ENCODE results near the gene COG5. TPM values are rescaled to one million over a fixed set of nuclear protein-coding genes. Genes with fewer than 3 reads are reported as not detected.

The COG5 gene
- total RNA-seq, 1 donor from 2014 or later: 55.8 TPM

DNA sequence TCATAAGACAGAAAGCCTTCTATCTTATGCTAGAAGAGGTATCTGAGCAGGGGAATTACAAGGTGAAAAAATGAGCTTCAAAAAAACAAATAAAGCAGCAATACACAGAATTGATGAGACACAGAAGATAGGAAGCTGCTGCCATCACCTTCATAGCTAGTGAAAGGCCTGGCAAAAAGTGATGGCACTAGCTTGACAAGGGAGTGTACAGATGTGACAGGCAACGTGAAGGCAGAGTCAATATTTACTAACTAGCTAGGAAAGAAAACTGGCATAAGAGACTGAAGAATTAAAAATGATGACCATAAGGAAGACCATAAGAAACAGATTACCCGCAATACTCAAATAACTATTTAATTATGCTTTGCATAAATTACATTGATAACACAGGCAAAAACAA lies 84.4 kb downstream of the COG5 start:
- ATAC-seq (peak; percentile 42), DNase-seq (ENCODE audit: missing footprints) (no peak)
- intact Hi-C loops (cut with DNase I): loop anchor here (5.0 kb wide), 1 partner anchor 257 kb away; no protein-coding TSS in a partner anchor

DNA sequence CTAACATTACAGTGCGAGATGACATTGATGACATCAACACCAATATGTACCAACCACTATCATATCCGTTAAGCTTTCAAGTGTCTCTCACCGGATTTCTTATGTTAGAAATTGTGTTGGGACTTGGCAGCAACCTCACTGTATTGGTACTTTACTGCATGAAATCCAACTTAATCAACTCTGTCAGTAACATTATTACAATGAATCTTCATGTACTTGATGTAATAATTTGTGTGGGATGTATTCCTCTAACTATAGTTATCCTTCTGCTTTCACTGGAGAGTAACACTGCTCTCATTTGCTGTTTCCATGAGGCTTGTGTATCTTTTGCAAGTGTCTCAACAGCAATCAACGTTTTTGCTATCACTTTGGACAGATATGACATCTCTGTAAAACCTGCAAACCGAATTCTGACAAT lies 89.6 kb downstream of the COG5 start:
- ATAC-seq (peak; percentile 74), DNase-seq (ENCODE audit: missing footprints) (no peak)
- intact Hi-C loops (cut with DNase I): no loop called here

DNA sequence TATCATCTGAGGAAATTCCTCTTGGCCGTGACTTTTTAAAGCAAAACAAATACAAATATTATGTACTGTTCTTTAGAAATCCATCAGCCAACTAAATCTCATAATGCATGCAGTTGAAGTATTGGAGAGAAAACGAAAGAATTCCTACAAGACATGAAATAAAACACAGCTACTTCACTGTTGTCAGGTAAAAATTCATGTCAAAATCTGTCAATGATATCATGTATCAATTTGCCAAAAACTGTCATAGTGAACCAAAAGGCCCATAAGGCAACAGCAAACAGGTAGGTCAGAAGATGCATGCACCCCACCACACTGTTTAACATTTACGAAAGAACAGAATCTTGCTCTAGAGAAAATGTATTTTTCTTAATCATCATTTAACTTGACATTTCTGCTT lies 91.6 kb downstream of the COG5 start:
- no peak for DNase-seq (ENCODE audit: missing footprints)
- intact Hi-C loops (cut with DNase I): no loop called here
- no peak for ATAC-seq

DNA sequence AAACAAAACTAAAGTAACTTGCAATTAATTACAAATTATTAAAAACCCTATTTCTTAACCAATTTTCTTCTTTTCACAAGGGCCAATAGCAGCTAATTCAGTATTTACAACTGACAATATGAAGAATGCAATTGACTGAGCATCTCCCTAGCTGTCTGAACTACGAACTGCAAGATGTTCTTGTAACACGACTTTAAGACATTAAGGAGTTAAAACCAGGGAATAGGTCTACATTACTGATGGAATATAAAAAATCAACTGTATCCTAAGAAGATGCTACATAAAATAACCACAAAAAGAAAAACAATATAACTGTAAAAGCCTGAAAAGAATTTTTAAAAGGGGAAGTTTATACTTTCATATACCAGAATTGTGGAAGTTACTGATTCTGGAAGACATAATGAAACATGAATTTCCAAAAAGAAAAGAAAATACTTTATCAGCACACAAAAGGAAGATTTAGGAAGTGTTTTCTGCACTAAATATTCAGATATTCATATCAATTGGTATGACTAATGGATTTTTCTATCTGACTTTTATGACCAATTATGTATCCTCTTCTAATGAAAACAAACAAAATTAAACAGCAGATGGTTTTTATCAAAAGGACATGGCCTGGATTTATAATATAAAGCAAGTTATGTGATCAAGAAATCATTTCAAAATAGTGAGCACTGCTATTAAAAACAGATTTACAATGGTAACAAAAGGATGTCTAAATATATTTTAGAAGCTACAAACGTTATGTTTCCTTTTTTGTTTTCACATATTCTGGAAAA lies 92.2 kb downstream of the COG5 start:
- DNase-seq (ENCODE audit: missing footprints) (no peak), ATAC-seq (no peak)
- intact Hi-C loops (cut with DNase I): loop anchor here (2.0 kb wide), 1 partner anchor 269 kb away; no protein-coding TSS in a partner anchor

DNA sequence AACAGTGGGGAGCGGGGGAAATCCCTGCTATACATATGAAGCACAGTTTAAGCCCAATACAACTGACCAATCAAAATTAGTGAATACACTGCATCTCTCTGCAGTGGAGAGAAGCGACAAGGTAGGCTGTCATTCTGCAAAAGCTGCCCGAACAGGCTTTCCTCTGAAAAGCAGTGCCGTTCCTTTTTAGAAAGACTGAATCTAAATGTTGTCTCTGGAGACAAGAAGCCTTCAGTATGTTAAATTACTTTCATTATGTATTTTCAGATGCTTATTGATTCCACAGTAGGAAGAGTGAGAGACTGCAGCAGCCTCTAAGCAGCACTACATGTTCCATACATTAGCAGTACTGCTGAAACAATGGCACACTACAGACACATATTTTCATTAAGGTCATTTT lies 93.8 kb downstream of the COG5 start, which contains the start of gene GPR22:
TSS of gene GPR22 (plus strand) at position 129 of the 400 bp plus-strand sequence. CDS start 4,004 bp downstream, outside the sequence.
- no peak for DNase-seq (ENCODE audit: missing footprints)
- intact Hi-C loops (cut with DNase I): loop anchor here (2.0 to 5.0 kb wide), 2 partner anchors 267 to 272 kb away; partner anchors contain the start of gene CBLL1
- ATAC-seq: peak; percentile 40

DNA sequence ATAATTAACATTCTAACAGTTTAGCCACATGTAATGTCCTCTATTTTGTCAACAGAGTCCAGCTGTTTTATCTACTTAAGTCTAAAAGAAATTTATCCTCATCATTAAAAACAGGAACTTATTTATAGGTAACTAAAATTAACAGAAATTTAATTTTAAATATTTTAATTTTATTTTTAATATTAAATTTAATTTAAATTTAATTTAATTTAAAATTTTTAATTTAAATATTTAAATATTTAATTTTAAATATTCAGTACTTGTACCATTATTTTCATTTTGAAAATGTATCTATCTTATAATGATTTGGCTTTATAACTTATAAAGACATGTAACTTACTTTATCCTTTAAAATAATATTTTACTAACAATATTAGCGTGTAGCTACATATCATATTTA lies 94.9 kb downstream of the COG5 start:
- intact Hi-C loops (cut with DNase I): loop anchor here (5.0 kb wide), 1 partner anchor 273 kb away; the partner anchor contains the start of gene CBLL1
- DNase-seq (ENCODE audit: missing footprints): no peak
- no peak for ATAC-seq

DNA sequence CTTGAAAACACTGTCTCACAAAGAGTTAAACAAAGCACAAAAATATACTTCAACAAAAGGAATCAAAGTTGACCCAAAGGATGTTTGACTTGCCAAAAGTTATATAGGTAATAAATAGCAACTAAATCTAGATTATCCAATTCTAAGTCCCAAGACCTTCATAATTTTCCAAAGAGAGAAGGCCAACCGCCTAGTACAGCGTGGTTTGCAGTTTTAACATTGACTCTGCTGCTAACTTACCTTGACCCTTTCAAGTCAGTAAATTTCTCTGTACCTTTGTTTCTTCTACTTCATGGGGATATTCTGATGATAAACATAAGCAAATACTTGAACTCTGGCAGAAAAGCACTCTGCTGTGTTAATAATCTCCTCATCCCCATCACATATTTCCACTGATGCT lies 95.7 kb downstream of the COG5 start:
- DNase-seq (ENCODE audit: missing footprints) (no peak), ATAC-seq (no peak)
- intact Hi-C loops (cut with DNase I): loop anchor here (5.0 kb wide), 1 partner anchor 274 kb away; the partner anchor contains the start of gene CBLL1

DNA sequence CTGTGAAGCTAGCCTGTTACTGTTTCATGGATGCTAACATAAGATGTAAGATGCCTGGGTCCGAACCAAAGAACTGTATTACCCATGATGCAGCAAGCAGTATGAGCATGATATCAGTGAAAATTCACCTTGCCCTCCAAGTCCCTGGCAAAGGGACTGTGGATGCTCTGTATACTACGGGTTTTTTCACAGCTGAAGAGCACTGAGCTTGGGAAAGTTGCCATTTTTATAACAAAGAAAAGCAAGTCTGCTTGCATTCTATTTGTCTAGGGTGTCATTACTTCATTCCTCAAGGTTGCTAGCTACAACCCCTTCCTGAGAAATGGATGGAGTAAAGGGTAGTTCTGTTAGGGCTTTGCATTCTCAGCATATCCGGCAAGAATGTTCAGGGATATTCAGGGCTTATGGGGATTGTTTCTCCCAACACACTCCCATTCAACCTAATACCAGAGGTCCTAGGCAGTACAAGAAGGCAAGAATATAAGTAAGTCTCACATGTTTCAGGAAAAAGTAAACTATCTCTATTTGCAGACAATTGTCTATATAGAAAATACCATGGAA lies 99.0 kb downstream of the COG5 start:
- no peak for DNase-seq (ENCODE audit: missing footprints)
- ATAC-seq: no peak
- intact Hi-C loops (cut with DNase I): loop anchor here (5.0 kb wide), 4 partner anchors 177 to 683 kb away; partner anchors contain the start of gene CBLL1

DNA sequence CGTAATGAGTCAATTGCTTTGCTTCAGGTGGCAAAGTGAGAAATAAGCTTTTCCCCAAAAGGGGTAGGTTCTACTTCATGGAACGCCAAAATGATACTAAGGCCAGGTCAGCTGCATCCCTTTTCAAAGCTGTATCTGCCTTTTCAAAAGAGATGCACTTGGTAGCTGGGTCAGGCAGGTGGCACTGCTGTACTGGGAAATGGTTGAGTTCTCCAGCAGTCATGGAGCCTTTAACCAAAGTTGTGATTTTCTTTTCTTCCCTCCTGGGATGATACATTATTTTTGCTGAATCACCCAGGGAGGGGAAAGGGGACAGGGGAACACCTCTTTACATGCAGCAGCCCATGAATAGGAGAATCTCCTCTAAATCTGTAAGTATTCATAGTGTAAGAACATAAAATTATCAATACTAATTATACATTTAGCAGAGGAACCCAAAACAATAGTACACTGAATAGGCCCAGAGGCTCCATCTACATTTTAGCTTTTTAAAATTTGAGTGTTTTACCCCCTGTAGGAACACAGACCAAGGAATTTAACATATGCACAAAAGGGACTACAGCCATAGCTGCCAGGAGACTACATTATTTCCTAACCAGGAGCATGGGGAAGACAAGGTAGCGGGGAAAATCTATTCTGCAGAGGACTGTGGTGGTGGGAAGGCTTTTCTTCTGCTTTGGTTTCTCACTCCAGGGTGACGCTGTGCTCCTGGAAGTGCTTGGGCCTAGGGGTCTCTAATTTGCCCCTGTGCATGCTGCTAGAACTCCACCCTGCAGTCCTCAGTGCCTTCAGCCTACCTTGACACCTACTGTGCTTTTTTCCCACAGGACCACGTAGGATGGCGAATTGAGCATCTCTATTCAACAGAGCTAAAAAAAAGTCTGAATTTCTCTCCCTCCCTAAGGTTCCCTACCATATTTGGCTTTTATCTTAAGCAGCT lies 100.3 kb downstream of the COG5 start:
- ATAC-seq (peak; percentile 87), DNase-seq (ENCODE audit: missing footprints) (no peak)
- intact Hi-C loops (cut with DNase I): loop anchor here (1.0 to 5.0 kb wide), 4 partner anchors 176 to 684 kb away; no protein-coding TSS in a partner anchor

DNA sequence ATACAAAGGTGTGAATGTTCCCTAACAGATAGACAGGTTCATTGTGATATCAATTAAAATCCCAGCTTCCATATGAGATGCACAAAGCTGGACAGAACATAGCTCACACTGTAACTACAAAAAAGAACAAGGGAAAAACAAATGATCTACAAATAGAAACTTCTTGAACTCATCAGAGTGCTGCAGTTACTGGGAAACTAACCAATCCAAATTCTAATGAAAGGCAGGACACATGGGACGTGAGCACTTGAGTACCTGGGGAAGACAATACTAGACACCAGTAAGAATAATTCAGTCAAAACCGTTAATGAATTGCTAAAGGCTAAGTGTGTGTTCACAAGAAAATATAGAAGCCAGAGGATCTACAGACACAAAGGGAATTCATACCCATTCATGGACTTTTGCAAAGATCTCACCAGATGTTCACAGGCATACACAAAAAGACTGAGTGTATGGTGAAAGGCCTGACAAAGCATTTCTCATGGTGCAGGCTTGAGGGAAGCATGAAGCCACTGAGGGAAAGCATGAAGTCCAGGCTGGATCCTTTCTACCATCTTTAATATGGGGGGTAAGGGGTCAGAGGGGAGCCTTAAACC lies 101.7 kb downstream of the COG5 start:
- ATAC-seq (peak; percentile 37), DNase-seq (ENCODE audit: missing footprints) (no peak)
- intact Hi-C loops (cut with DNase I): loop anchor here (5.0 kb wide), 3 partner anchors 175 to 685 kb away; no protein-coding TSS in a partner anchor

DNA sequence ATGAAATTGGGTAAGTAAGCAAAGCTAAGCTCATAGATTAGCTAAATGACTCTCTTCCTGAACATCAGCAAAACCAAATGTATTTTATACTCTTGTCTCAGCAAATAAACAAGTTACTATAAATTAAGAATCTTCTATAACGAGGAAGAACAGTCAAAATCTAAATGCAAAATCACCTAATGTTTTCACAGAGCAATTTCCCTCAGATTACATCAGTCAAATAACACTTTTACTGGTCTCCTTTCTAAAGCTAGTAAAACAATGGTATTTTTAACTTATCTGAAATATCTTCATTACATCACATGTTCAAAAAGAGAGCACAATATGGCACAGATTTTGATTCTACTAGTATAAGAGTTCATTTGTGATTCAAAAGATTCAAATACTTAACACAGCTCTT lies 110.3 kb downstream of the COG5 start:
- intact Hi-C loops (cut with DNase I): no loop called here
- DNase-seq (ENCODE audit: missing footprints) (no peak), ATAC-seq (no peak)

DNA sequence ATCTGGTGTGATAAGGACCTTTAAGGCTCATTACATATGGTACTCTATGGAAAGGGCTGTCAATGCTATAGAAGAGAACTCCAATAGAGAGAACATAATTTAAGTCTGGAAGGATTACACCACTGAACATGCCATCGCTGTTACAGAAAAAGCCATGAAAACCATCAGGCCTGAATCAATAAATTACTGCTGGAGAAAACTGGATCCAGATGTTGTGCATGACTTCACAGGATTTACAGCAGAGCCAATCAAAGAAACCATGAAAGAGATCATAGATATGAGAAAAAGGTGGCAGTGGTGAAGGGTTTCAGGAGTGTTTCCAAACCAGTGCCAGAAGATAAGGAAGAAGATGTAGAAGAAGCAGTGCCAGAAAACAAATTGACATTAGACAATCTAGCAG lies 112.8 kb downstream of the COG5 start:
- intact Hi-C loops (cut with DNase I): no loop called here
- DNase-seq (ENCODE audit: missing footprints) (no peak), ATAC-seq (no peak)

DNA sequence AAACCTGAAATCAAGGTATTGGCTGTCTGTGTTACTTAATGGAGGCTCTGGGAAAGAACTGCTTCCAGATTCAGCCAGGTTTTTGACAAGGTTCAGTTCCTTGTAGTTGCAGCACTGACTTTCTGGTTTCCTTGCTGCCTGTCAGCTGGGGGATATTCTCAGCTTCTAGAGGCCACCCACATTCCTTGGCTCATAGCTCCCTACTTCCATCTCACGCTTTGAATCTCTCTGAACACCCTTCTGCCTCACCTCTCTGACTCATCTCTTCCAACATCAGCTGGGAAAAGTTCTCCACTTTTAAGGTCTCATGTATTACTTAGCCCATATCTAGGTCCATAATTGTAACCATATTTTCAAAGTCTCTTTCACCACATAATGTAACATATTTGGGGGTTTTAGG lies 116.7 kb downstream of the COG5 start:
- ATAC-seq (no peak), DNase-seq (ENCODE audit: missing footprints) (no peak)
- intact Hi-C loops (cut with DNase I): no loop called here

DNA sequence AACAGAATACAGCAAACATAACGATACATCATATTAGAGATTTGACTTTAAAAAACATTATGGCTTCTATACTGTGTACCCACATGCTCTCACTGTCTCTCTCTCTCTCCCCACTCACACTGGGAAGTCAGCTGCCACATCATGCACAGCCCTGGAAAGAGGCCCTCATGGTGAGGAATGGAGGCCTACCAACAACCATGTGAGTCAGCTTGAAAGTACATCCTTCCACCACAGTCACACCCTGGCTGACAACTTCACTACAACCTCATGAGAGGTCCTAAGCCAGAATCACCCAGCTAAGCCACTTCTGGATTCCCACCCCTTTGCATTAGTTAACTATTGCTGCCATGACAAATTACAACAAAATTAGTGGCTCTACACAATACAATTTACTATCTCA lies 117.2 kb downstream of the COG5 start:
- DNase-seq (ENCODE audit: missing footprints): no peak
- intact Hi-C loops (cut with DNase I): no loop called here
- no peak for ATAC-seq

DNA sequence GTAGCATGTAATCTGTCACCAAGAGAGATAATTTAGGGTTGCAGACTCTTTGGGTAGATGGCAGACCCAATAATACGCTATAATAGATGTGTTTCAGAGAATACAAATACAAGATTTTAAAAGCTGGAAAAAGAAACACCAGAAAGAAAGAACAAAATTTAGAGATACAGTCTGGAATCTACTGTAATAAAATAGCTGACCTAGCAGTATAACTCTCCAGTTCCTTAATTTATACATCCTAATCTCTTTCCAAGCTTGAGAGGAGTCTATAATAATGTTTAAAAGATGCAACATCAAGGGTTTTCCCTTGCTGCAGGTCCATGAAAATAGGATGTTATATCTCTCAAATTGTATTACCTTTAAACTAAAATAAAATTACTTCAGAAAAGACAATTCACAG lies 121.0 kb downstream of the COG5 start:
- ATAC-seq: no peak
- intact Hi-C loops (cut with DNase I): no loop called here
- DNase-seq (ENCODE audit: missing footprints): no peak

DNA sequence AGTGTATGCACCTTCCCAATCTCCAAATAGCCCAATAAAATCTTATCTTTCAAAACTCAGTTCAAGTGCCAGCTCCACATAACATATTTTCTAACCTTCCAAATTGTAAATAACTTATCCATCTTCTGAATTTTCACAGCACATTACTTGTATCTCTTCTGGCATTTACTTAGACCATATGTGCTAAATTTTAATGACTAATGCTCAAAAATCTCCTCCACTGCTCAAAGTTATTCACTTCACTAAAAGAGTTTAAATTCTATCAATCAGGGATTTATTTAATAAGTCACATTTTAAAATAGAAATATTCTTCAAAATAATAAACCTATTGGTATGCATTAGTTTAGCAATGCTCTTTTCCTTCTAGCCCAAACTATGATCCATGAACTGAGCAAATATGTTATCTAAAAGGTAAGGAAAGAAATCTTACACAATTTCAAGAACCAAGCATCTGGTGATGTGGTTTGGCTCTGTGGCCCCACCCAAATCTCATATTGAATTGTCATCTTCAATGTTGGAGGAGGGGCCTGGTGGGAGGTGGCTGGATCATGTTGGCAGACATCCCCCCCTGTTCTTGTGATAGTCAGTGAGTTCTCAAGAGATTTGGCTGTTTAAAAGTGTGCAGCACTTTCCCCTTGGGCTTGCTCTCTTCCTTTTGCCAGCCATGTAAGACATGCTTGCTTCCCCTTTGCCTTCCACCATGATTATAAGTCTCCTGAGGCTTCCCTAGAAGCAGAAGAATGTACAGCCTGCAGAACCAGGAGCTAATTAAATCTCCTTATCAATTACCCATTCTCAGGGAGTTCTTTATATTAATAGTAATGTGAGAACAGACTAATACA lies 121.9 kb downstream of the COG5 start:
- intact Hi-C loops (cut with DNase I): no loop called here
- ATAC-seq: no peak
- no peak for DNase-seq (ENCODE audit: missing footprints)

DNA sequence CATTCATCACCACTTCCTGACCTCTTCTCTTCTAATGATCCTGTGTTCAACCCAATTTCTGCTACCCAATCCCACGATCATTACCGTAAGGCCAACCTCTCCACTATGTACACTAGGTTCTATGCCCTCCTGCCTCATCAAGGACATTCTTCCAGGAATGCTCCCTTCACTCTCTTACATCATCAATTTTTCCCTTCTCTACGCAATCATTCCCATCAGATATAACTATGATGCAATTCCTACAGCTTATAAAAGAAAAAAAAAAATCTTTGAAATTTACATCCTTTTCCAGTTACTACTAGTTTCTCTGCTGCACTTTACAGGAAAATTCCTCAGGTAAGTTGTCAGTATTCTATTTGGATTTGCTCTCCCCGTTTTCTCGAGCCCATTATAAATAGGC lies 124.7 kb downstream of the COG5 start:
- DNase-seq (ENCODE audit: missing footprints) (no peak), ATAC-seq (no peak)
- intact Hi-C loops (cut with DNase I): no loop called here

DNA sequence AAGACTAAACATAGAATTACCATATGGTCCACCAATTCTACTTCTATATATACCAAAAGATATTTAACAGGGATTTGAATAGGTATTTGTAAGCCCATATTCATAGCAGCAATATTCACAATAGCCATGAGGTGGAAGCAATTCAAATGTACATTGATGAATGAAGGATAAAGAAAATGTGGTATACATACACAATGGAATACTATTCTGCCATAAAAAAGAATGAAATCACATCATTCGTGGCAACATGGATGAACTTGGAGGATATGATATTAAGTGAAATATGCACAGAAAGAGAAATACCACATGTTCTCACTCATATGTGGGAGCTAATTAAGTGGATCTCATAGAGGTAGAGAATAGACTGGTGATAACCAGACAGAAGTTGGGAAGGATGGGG lies 128.0 kb downstream of the COG5 start:
- DNase-seq (ENCODE audit: missing footprints): no peak
- no peak for ATAC-seq
- intact Hi-C loops (cut with DNase I): no loop called here
